ENCODE results near the gene CEACAM20.
"Not testable (repeated sequence)": the region's sequence is repeated elsewhere in the genome, so short reads cannot be mapped to it uniquely, and the experiment has no call there.

Gene CEACAM20

GRCh38 chr19:44550976-44551375 lies 21.5 kb upstream of the CEACAM20 start:
- not testable (repeated sequence) for FAIRE-seq

GRCh38 chr19:44549507-44549906 lies 20.0 kb upstream of the CEACAM20 start:
- DNase-seq (ENCODE audit: insufficient read length, low spot score), result no peak
- FAIRE-seq, result no peak

More at GRCh38 chr19:44550976-44551375, 21.5 kb upstream of the CEACAM20 start:
- DNase-seq (ENCODE audit: insufficient read length, low spot score), result not testable (repeated sequence)

- FAIRE-seq (no peak), DNase-seq (ENCODE audit: insufficient read length, low spot score) (peak; percentile 25)
Measured at GRCh38 chr19:44548736-44549135, 19.3 kb upstream of the CEACAM20 start.

- DNase-seq (ENCODE audit: insufficient read length, low spot score), result no peak
- no peak for FAIRE-seq
Measured at GRCh38 chr19:44544031-44544430, 14.6 kb upstream of the CEACAM20 start.

GRCh38 chr19:44542671-44543070 lies 13.2 kb upstream of the CEACAM20 start:
- DNase-seq (ENCODE audit: insufficient read length, low spot score) (no peak), FAIRE-seq (no peak)

GRCh38 chr19:44540736-44541135 lies 11.3 kb upstream of the CEACAM20 start:
- DNase-seq (ENCODE audit: insufficient read length, low spot score), result no peak
- FAIRE-seq, result no peak

- FAIRE-seq (no peak), DNase-seq (ENCODE audit: insufficient read length, low spot score) (no peak)
Measured at GRCh38 chr19:44539991-44540390, 10.5 kb upstream of the CEACAM20 start.

GRCh38 chr19:44539236-44539826 lies 9.9 kb upstream of the CEACAM20 start:
- FAIRE-seq, result no peak
- DNase-seq (ENCODE audit: insufficient read length, low spot score), result no peak

- not testable (repeated sequence) for FAIRE-seq
Measured at GRCh38 chr19:44535361-44535760, 5.9 kb upstream of the CEACAM20 start.

GRCh38 chr19:44532819-44533218 lies 3.3 kb upstream of the CEACAM20 start:
- DNase-seq (ENCODE audit: insufficient read length, low spot score) (no peak), FAIRE-seq (no peak)

More at GRCh38 chr19:44535361-44535760, 5.9 kb upstream of the CEACAM20 start:
- DNase-seq (ENCODE audit: insufficient read length, low spot score), result not testable (repeated sequence)

- DNase-seq (ENCODE audit: insufficient read length, low spot score), result no peak
- no peak for FAIRE-seq
Measured at GRCh38 chr19:44530777-44531176, 1.3 kb upstream of the CEACAM20 start.

- DNase-seq (ENCODE audit: insufficient read length, low spot score), result no peak
- no peak for FAIRE-seq
Measured at GRCh38 chr19:44527554-44527953, 1.9 kb downstream of the CEACAM20 start.

GRCh38 chr19:44525721-44526430 lies 3.6 kb downstream of the CEACAM20 start:
- no peak for DNase-seq (ENCODE audit: insufficient read length, low spot score)
- FAIRE-seq, result no peak

GRCh38 chr19:44521370-44521769 lies 8.1 kb downstream of the CEACAM20 start:
- DNase-seq (ENCODE audit: insufficient read length, low spot score), result no peak
- FAIRE-seq, result no peak

- FAIRE-seq, result no peak
- DNase-seq (ENCODE audit: insufficient read length, low spot score), result no peak
Measured at GRCh38 chr19:44517146-44517545, 12.3 kb downstream of the CEACAM20 start.

- FAIRE-seq (no peak), DNase-seq (ENCODE audit: insufficient read length, low spot score) (no peak)
Measured at GRCh38 chr19:44515907-44516306, 13.6 kb downstream of the CEACAM20 start.

GRCh38 chr19:44515031-44515430 lies 14.4 kb downstream of the CEACAM20 start:
- DNase-seq (ENCODE audit: insufficient read length, low spot score), result no peak
- FAIRE-seq, result no peak

- DNase-seq (ENCODE audit: insufficient read length, low spot score) (peak; percentile 74), FAIRE-seq (peak; percentile 70)
Measured at GRCh38 chr19:44512326-44513298, 16.9 kb downstream of the CEACAM20 start.

- no peak for DNase-seq (ENCODE audit: insufficient read length, low spot score)
- no peak for FAIRE-seq
Measured at GRCh38 chr19:44509478-44509877, 20.0 kb downstream of the CEACAM20 start.

GRCh38 chr19:44499962-44500949 lies 29.2 kb downstream of the CEACAM20 start, which contains the start of gene ZNF180:
TSS of gene ZNF180 (minus strand) at chr19:44500522. CDS start at chr19:44497334, 3,188 bp downstream.
- DNase-seq (ENCODE audit: insufficient read length, low spot score), result peak; percentile 95
- peak; percentile 93 for FAIRE-seq

Data from HTR-8/SVneo (cell line).